Measurements from ENCODE around the gene ELMO1.

DNA sequence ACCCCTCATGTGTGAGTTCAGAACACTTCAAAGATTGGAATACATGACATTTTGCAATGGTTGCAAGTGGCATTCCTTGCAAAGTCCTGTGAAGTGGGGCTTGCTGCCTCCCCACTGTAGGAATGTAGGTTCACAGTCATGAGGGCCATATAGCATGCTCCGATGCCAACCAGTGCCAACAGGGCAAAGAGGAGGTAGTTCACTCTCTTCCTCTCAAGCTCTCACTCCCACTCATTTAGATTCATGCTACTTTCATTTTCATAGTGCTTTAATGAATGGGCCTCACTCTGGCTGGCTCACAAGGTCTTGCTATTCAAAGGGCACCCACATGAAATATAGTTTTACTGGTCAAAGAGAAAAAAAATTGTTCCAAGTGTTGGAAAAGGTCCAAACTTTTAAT, 554.5 kb downstream of the ELMO1 start:
- TF ChIP-seq, protein P1, sequence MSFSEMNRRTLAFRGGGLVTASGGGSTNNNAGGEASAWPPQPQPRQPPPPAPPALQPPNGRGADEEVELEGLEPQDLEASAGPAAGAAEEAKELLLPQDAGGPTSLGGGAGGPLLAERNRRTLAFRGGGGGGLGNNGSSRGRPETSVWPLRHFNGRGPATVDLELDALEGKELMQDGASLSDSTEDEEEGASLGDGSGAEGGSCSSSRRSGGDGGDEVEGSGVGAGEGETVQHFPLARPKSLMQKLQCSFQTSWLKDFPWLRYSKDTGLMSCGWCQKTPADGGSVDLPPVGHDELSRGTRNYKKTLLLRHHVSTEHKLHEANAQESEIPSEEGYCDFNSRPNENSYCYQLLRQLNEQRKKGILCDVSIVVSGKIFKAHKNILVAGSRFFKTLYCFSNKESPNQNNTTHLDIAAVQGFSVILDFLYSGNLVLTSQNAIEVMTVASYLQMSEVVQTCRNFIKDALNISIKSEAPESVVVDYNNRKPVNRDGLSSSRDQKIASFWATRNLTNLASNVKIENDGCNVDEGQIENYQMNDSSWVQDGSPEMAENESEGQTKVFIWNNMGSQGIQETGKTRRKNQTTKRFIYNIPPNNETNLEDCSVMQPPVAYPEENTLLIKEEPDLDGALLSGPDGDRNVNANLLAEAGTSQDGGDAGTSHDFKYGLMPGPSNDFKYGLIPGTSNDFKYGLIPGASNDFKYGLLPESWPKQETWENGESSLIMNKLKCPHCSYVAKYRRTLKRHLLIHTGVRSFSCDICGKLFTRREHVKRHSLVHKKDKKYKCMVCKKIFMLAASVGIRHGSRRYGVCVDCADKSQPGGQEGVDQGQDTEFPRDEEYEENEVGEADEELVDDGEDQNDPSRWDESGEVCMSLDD (CRISPR knock-in tag; IDR thresholded peaks at IDR 0.05; ENCODE audit: borderline replicate concordance) = no peak
- TF ChIP-seq TARDBP (CRISPR knock-in tag; IDR thresholded peaks at IDR 0.05) = no peak
- TF ChIP-seq, protein P2, sequence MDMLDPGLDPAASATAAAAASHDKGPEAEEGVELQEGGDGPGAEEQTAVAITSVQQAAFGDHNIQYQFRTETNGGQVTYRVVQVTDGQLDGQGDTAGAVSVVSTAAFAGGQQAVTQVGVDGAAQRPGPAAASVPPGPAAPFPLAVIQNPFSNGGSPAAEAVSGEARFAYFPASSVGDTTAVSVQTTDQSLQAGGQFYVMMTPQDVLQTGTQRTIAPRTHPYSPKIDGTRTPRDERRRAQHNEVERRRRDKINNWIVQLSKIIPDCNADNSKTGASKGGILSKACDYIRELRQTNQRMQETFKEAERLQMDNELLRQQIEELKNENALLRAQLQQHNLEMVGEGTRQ (IDR thresholded peaks at IDR 0.05; ENCODE audit: low read depth, low read length) = no peak
- TF ChIP-seq, protein P2 (CRISPR knock-in tag; IDR thresholded peaks at IDR 0.05; ENCODE audit: borderline replicate concordance) = no peak
- no peak for TF ChIP-seq MTA1 (CRISPR knock-in tag; IDR thresholded peaks at IDR 0.05; ENCODE audit: borderline replicate concordance)
- TF ChIP-seq, protein P3, sequence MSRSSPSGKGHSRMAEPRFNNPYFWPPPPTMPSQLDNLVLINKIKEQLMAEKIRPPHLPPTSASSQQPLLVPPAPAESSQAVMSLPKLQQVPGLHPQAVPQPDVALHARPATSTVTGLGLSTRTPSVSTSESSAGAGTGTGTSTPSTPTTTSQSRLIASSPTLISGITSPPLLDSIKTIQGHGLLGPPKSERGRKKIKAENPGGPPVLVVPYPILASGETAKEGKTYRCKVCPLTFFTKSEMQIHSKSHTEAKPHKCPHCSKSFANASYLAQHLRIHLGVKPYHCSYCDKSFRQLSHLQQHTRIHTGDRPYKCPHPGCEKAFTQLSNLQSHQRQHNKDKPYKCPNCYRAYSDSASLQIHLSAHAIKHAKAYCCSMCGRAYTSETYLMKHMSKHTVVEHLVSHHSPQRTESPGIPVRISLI (CRISPR knock-in tag; IDR thresholded peaks at IDR 0.05; ENCODE audit: borderline replicate concordance) = no peak
- TF ChIP-seq MZF1 (CRISPR knock-in tag; IDR thresholded peaks at IDR 0.05; ENCODE audit: borderline replicate concordance) = no peak
- no peak for TF ChIP-seq CC2D1A (CRISPR knock-in tag; IDR thresholded peaks at IDR 0.05)
- TF ChIP-seq NFIC (IDR thresholded peaks at IDR 0.05; ENCODE audit: low read length) = no peak
- TF ChIP-seq, protein P4, sequence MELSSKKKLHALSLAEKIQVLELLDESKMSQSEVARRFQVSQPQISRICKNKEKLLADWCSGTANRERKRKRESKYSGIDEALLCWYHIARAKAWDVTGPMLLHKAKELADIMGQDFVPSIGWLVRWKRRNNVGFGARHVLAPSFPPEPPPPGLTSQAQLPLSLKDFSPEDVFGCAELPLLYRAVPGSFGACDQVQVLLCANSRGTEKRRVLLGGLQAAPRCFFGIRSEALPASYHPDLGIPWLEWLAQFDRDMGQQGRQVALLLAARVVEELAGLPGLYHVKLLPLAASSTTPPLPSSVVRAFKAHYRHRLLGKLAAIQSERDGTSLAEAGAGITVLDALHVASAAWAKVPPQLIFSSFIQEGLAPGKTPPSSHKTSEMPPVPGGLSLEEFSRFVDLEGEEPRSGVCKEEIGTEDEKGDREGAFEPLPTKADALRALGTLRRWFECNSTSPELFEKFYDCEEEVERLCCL (CRISPR knock-in tag; IDR thresholded peaks at IDR 0.05; ENCODE audit: borderline replicate concordance) = no peak
- TF ChIP-seq, protein P5, sequence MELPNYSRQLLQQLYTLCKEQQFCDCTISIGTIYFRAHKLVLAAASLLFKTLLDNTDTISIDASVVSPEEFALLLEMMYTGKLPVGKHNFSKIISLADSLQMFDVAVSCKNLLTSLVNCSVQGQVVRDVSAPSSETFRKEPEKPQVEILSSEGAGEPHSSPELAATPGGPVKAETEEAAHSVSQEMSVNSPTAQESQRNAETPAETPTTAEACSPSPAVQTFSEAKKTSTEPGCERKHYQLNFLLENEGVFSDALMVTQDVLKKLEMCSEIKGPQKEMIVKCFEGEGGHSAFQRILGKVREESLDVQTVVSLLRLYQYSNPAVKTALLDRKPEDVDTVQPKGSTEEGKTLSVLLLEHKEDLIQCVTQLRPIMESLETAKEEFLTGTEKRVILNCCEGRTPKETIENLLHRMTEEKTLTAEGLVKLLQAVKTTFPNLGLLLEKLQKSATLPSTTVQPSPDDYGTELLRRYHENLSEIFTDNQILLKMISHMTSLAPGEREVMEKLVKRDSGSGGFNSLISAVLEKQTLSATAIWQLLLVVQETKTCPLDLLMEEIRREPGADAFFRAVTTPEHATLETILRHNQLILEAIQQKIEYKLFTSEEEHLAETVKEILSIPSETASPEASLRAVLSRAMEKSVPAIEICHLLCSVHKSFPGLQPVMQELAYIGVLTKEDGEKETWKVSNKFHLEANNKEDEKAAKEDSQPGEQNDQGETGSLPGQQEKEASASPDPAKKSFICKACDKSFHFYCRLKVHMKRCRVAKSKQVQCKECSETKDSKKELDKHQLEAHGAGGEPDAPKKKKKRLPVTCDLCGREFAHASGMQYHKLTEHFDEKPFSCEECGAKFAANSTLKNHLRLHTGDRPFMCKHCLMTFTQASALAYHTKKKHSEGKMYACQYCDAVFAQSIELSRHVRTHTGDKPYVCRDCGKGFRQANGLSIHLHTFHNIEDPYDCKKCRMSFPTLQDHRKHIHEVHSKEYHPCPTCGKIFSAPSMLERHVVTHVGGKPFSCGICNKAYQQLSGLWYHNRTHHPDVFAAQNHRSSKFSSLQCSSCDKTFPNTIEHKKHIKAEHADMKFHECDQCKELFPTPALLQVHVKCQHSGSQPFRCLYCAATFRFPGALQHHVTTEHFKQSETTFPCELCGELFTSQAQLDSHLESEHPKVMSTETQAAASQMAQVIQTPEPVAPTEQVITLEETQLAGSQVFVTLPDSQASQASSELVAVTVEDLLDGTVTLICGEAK (IDR thresholded peaks at IDR 0.05) = no peak
- TF ChIP-seq, protein P5 (CRISPR knock-in tag; IDR thresholded peaks at IDR 0.05) = no peak
- TF ChIP-seq HDAC1 (CRISPR knock-in tag; IDR thresholded peaks at IDR 0.05) = no peak
- TF ChIP-seq SRF (IDR thresholded peaks at IDR 0.05; ENCODE audit: low read depth, low read length) = no peak
- TF ChIP-seq U2AF2 (IDR thresholded peaks at IDR 0.05; ENCODE audit: low read depth, low read length) = no peak

All from HepG2 (cell line).